HG03439 (cell line): ENCODE data around the gene SCN4A.
"Not testable (repeated sequence)": the region's sequence is repeated elsewhere in the genome, so short reads cannot be mapped to it uniquely, and the experiment has no call there.

Source experiments
- ATAC-seq: cut with Tn5 transposase; IDR thresholded peaks from one replicate; pipeline ENCODE4 v1.9.1; 2021; ENCODE audit warnings: mild to moderate bottlenecking, moderate library complexity; ENCODE audit not compliant: unreplicated experiment

The SCN4A gene

DNA sequence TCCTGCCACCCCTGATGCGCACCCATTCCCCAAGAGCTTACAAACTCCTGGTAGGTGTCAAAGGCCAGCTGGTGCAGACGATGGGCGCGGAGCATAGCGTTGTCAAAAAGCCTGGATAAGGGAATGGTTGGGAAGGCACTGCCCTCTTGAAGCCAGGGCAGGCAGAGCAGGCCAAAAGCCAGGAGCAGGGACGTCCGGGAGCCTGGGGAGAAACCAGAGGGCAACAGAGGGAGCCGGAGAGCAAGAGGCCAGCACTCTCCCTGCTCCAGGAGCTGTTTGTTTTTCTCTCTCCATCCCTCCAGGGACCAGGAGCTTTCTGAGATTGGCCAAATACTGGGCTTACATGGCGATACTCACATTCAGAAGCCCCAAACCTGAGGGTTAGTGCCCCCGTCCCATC lies 54.4 kb downstream of the SCN4A start:
- ATAC-seq = no peak

DNA sequence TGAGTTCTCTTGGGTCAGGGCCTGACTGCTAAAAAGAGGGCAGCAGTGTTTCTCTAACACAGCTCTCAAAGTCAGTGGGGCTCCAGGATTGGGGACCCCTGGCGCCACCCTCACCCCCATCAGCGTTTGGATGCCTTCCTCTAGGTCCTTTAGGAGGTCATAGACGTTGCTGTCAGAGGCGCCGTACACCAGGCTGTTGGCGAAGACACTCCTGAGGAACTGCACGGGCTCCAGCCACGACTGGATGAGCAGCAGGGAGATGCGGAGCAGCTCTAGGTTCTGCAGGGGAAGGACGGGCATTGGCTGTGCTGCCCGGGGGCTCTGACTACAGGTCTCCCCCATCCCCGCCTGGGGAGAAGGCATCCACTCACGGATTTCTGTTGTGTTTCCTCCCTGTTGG lies 55.1 kb downstream of the SCN4A start:
- ATAC-seq = no peak

DNA sequence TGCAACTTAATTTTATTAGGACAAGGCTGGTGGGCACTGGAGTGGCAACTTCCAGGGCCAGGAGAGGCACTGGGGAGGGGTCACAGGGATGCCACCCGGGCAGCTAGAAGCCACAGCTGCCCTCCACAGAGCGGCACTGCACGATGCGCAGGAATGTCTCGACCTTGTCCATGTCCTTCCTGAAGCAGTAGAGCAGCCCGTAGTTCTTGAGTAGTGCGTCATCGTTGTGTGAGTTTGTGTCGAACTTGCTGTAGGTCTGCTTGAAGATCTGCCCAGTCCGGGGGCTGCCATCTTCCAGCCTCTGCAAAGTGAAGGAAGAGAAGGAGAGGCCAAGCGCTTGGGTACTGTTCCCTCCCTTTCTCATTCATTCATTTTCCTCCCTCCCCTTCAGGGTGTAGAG lies 55.5 kb downstream of the SCN4A start:
- ATAC-seq = not testable (repeated sequence)

DNA sequence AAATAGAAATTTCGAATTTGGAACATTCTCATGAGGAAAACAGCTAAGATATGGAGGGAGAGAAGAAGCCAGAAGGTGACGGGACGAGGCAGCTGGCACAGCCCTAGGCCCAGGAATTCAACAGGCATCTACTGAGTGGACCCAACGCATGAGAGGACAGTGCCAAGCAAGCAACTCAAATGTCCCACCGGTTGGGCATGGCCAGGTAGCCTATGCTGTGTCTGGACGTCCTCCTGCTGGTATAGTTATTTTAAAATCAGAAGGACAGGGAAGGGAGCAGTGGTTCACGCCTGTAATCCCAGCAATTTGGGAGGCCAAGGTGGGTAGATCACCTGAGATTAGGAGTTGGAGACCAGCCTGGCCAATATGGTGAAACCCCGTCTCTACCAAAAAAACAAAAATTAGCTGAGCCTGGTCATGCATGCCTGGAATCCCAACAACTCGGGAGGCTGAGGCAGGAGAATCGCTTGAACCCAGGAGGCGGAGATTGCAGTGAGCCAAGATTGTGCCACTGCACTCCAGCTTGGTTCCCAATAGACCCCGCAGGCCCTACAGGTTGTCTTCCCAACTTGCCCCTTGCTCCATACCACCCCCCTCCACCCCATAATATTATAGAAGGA lies 56.0 kb downstream of the SCN4A start:
- no peak for ATAC-seq

- not testable (repeated sequence) for ATAC-seq
Observed at GRCh38 chr17:63915753-63916152, 57.0 kb downstream of the SCN4A start.

DNA sequence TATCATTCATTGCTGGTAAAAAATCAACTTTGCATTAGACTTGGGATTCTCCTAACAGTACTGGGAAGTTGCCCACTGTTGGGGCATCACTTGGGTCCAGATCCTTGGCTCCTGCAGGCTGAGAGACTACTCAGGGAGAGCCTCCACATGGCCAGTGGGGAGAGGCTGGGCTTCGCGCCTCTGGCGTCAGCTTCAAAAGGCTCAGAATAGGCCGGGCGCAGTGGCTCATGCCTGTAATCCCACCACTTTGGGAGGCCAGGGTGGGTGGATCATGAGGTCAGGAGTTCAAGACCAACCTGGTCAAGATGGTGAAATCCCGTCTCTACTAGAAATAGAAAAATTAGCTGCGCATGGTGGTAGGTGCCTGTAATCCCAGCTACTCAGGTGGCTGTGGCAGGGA lies 58.2 kb downstream of the SCN4A start:
- ATAC-seq = no peak

DNA sequence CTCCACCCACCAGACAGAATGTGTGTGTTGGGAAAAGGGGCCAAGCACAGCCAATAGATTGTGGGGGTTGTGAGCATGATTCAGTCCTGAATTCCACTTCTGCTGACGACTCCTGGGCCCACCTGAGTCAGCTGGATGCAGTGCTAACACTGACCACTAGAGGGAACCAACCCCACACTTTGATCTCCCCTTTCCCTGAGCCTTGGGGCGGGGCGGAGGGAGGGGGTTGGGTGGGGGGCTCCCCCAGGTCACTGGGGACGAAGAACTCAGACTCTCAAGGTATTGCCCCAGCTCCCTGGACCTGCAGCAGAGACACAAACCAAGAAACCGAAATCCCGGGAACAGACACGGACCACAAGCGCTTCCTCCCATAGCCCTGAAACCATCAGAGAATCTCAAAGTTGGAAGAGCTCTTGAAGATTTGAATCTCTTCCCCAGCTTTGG lies 61.0 kb downstream of the SCN4A start:
- no peak for ATAC-seq

DNA sequence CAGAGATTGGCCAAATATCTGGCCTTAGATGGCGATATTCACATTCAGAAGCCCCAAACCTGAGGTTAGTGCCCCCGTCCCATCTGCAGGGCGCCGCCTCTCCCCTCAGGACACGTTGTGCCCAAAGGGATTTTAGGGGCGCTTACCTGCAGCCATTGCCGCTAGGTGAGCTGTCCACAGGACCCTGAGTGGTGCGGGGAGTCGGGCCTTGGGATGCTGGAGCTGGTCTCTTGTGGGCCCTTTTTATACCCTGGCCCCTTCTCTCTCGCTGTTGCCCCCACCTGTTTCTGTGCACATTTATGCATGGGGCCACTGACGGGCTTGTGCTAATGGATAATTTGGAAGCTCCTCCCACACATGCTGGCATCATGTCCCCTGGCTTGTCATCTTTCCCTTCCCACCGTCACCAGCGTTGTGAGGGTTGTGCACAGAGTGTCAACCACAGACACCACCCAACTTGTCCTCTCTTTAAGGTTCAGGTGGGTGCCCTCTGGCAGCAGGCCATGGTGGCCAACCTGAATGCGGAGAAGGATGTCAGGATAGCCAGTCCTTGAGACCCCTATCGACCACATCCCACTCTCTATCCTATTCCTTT lies 61.6 kb downstream of the SCN4A start, which contains the start of gene CSHL1:
Gene CSHL1, minus strand, starts transcription at position 218 of the 595 bp plus-strand sequence. Its CDS starts 62 bp downstream, at position 156.
- ATAC-seq = no peak

DNA sequence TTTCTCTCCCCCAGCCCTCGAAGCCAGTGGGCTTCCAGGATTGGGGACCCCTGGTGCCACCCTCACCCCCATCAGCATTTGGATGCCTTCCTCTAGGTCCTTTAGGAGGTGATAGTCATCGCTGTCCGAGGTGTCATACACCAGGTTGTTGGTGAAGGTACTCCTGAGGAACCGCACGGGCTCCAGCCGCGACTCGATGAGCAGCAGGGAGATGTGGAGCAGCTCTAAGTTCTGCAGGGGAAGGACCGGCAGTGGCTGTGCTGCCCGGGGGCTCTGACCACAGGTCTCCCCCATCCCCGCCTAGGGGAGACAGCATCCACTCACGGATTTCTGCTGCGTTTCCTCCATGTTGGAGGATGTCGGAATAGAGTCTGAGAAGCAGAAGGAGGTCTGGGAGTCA lies 62.6 kb downstream of the SCN4A start:
- no peak for ATAC-seq

DNA sequence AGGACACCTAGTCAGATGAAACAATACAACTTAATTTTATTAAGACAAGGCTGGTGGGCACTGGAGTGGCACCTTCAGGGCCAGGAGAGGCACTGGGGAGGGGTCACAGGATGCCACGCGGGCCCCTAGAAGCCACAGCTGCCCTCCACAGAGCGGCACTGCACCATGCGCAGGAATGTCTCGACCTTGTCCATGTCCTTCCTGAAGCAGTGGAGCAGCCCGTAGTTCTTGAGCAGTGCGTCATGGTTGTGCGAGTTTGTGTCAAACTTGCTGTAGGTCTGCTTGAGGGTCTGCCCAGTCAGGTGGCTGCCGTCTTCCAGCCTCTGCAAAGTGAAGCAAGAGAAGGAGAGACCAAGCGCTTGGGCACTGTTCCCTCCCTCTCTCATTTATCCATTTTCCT lies 63.1 kb downstream of the SCN4A start:
- ATAC-seq = not testable (repeated sequence)

- ATAC-seq = not testable (repeated sequence)
Observed at GRCh38 chr17:63907161-63907778, 65.4 kb downstream of the SCN4A start.

DNA sequence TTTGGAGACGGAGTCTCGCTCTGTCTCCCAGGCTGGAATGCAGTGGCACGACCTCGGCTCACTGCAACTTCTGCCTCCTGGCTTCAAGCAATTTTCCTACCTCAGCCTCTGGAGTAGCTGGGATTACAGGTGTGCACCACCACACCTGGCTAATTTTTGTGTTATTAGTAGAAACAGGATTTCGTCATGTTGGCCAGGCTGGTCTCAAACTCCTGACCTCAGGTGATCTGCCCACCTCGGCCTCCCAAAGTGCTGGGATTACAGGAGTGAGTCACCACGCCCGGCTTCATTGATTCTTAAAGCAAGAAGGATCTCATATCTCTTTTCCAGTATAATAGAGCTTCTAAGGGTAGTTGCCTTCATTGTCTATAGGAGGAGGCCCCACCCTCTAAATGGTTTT lies 67.9 kb downstream of the SCN4A start:
- not testable (repeated sequence) for ATAC-seq

DNA sequence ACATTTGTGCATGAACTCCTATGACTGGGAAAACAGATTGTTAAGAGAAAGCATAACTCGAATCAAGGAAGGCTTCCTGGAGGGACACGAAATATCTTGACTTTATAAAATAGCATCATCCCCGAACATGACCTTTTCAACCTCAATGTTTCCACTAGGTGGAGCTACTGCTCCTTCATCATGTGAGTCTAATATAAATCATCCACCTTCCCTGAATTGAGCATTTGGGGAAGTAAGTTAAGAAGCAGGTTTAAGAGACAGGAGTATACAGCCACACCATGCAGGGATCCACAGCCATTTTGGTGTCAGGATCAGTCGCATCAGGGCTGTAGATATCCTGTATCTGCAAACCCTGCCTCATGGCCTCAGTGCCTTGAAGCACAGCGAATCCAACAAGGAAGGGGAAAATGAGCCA lies 68.9 kb downstream of the SCN4A start:
- not testable (repeated sequence) for ATAC-seq

DNA sequence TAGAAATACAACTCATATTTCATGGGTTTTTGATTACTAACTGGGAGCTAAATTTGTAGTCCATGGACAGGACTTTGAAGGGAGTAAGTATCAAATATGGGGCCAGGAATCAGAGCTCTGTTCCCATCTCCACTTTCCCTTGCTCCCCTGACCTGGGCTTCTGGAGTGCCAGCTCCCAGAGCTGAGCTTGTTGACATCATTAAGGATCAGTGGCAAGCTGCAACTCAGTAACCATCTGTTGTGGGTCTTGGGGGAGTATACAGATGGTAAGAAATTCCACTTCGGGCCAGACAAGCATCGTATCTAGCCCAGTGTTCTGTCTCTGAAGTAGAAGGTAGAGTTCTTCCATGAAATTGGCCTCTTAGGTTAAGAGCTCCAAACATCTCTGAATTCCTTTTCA lies 70.7 kb downstream of the SCN4A start:
- ATAC-seq = not testable (repeated sequence)

DNA sequence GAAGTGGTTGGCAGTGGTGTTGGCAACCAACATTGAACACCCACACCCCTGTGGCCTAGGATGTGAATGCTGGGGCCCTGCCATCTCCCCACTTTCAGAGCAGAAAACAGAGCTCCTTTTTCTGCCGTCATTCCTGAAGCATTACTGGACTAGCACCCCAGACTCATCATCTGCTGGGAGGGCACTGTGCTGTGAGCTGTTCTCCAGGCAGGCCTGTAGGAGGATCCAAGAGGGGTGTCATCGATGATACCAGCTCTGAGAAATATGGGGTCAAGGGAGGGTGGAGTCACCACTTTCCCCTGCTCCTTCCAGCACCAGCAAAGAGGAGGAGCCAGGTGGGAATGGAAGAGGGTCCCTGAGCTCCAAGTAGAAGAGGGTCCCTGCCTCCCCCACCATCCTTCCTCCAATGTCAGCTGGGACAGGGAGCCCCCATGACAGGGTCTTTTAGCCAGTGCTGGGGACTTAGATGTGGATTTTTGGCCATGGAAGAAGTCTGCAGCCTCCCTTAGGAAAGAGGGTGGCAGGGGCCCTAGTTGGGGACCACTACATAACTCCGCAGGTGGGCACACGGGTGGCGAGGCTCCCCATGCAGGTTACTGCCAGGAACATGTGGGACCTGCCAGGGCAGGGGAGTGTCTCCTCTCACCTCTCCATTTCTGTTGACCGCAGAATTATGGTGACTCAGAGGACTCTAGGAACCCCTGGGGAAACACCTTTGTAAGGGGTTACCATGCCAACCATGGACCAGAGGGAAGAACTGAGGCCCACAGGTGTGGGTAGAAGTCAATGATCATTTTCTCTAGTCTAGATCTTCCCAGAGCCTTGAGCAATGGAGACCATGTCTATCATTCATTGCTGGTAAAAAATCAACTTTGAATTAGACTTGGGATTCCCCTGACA lies 73.6 kb downstream of the SCN4A start:
- not testable (repeated sequence) for ATAC-seq

GRCh38 chr17:63896524-63897354 lies 76.0 kb downstream of the SCN4A start, which contains the start of gene CSH1:
CSH1 (minus strand) TSS chr17:63896574; CDS start chr17:63896511, 63 bp downstream.
- ATAC-seq = not testable (repeated sequence)

DNA sequence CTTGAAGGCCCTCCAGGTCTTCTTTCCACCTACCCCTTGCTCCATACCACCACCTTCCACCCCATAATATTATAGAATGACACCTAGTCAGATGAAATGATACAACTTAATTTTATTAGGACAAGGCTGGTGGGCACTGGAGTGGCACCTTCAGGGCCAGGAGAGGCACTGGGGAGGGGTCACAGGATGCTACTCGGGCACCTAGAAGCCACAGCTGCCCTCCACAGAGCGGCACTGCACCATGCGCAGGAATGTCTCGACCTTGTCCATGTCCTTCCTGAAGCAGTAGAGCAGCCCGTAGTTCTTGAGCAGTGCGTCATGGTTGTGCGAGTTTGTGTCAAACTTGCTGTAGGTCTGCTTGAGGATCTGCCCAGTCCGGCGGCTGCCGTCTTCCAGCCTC lies 77.9 kb downstream of the SCN4A start:
- ATAC-seq = not testable (repeated sequence)

DNA sequence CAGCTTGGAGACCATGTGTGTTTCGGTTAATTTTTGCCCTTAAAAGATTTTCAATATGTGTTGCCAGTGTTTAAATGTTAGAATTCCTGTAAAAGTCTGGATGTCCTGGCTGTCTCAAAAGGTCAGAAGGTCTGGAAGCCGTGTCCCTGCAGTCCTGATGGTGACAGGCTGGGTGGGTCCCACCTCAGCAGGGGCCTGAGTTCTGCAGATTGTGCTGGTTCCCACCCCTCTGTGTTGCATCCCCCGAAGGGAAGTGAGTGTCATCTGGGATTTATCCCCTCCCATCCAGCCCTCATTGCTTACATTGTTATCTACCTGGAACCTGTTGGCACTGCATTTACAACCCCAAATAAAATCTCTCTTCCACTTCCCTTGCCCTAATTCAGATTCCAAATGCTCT lies 78.7 kb downstream of the SCN4A start:
- not testable (repeated sequence) for ATAC-seq

GRCh38 chr17:63892316-63893037 lies 80.2 kb downstream of the SCN4A start:
- not testable (repeated sequence) for ATAC-seq
